Esophagus squamous epithelium (tissue), 4 donors: ENCODE measurements around the gene NEK4.

ENCODE experiments used
- CTCF ChIP-seq, 6 experiments: fragments of 450-650 bp in 4 of 6; fragments of 200-600 bp in 2 of 6; sonication (generic) in 2 of 6; IDR thresholded peaks; one replicate each; pipeline ENCODE4 v1.5.1; 2016 to 2019; ENCODE audit warnings: antibody characterized with exemption in 6 of 6, mild to moderate bottlenecking in 4 of 6, moderate library complexity in 4 of 6
- POLR2A ChIP-seq, 4 donors: fragments of 450-650 bp; IDR thresholded peaks; one replicate each; pipeline ENCODE4 v1.6.1; 2017; ENCODE audit warnings: antibody characterized with exemption in 4 of 4, mild to moderate bottlenecking in 4 of 4, moderate library complexity in 3 of 4

GRCh38 chr3:52707585-52707984, 63.2 kb downstream of the NEK4 start:
- no peak for TF ChIP-seq POLR2A (IDR thresholded peaks at IDR 0.05)
- TF ChIP-seq CTCF (IDR thresholded peaks at IDR 0.05), result no peak
